GM03348 (cell line): Measurements from ENCODE around the gene NELFCD.
A peak's percentile ranks its signal among the peaks of the same experiment; 100 is the strongest.
"Not testable (repeated sequence)": the region's sequence is repeated elsewhere in the genome, so short reads cannot be mapped to it uniquely, and the experiment has no call there.

Source experiments
- DNase-seq: peaks from one replicate; pipeline ENCODE4 v3.0.0; 2012; ENCODE audit warnings: low spot score

The NELFCD gene

DNA sequence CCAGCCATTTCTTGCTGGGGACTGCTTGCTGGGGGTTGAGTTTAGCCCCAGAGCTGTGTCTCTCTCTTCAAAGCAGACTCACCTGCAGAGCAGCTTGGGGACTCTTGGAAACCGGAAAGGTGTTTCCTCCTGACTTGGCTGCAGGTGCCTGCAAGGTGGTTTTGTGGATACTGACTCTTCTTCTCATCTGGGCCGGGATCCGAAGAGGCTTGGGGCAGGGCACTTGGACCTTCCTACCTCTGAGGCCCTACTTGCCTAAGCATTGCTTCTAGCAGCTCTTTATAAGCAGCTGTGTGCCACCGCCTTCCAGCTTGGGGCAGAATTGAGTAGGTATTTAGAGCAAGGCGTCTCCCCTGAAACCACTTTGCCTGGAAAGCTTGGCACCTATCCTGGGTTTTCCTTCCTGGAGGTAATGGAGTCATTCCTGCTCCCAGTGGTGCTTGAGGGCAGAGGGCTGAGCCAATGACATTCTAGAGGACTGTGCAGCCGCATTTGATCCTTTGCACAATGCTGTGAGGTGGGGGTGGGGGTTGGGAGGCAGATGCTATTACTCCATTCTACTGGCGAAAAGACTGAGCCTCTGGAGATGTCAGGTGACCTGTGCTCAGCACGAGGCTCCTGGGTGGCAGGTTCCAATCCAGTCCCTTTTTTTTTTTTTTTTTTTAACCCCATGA is 29.4 kb downstream of the NELFCD start:
- no peak for DNase-seq

GRCh38 chr20:59010995-59011873 is 30.2 kb downstream of the NELFCD start:
- peak; percentile 90 for DNase-seq

DNA sequence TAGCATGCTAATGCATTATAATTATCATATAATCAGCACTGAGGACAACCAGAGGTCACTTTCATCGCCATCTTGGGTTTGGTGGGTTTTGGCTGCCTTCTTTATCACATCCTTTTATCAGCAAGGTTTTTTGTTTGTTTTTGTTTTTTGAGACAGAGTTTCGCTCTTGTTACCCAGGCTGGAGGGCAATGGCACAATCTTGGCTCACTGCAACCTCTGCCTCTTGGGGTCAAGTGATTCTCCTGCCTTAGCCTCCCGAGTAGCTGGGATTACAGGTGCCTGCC is 30.8 kb downstream of the NELFCD start:
- not testable (repeated sequence) for DNase-seq

GRCh38 chr20:59013031-59013951 is 32.2 kb downstream of the NELFCD start:
- DNase-seq: no peak

- peak; percentile 65 for DNase-seq
Observed at GRCh38 chr20:59013959-59014608, 33.0 kb downstream of the NELFCD start.

GRCh38 chr20:59014680-59015389 is 33.8 kb downstream of the NELFCD start:
- peak; percentile 1 for DNase-seq

DNA sequence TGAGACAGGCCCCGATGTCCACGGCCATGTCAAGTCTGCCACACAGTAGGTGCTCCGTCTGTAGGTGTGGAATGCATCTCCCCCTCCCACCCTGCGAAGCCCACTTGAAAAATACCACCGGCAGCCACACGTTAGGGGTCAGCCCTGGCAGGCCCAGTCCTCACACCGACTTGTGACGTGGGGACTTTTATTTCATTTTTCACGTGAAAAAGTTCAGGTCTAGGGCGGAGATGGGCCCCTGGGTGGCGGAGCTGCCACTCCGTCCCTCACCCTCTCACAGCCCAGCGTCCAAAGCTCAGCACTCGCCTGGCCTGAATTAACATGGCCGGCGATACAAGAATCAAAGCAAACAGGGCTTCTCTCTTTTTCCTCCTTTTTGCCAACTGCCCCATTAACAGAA is 34.4 kb downstream of the NELFCD start:
- DNase-seq: no peak

DNA sequence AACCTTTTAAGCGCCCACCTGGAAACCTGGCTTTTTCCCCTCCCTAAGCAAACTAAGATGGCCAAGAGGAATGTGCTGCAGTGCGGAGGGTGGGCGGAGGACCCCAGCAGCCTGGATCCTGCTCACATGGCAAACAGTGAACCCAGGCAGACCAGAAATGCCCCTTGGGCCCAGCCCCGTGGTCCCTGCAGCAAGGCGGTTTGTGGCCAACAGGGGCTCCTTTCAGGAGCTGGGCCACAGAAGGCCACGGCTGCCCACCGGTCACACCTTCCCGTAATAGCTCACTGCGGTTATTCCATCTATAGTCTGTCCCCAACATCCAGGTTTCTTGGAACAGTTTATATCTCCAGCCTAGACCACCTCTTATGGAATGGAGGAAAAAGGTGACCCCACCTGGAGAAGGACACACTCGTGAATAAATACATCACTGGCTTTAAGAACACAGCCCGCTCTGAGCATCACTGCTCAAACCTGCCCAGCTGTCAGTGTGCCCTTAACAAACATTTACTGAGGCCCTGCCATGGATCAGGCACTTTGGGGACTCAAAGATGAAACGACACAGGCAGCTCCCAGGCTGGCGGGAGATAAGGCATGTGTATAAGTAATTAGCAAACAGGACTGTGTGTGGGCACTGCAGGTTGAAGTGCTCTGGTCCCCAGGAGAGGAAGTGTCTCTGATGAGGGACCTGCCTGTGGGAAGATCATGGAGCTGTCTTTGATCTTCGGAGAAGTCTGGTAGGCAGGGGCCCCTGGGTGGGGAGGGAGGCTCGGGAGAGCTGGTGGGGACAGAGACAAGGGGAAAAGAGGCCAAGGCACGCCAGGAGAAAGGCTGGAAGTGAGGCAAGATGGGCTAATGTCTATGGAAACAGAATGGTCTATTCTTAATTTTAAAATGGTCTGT is 35.0 kb downstream of the NELFCD start:
- DNase-seq: peak; percentile 1

DNA sequence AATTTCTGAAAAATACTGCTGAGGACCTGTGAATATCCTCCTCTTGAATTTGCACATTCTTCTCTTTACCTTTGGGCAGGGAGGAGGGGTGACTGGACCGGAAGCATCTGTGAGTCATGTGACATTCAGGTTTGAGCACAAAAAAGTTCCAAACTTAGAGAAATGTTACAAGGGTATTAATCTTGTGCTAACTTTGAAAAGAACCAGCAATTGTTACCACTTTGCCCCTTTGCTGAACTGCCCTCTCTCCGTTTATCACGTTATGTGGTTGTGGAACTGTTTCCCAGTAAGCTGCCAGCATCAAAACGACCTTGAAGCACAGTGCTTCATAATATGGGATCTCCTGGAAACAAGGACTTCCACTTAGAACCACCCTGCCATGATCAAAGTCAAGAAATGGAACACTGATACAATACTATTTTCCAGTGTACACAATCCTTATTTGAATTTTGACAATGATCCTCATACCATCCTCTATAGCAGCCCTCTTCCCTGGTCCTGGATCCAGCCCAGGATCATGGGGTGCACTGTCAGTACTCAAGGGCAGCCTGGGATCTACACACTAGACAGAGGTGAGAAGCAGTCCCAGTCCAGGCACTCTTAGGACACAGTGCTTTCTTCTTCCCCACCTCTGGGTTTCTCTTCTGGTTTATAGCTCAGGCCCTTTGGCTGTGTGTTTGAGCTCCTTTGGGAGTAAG is 35.9 kb downstream of the NELFCD start:
- peak; percentile 11 for DNase-seq

DNA sequence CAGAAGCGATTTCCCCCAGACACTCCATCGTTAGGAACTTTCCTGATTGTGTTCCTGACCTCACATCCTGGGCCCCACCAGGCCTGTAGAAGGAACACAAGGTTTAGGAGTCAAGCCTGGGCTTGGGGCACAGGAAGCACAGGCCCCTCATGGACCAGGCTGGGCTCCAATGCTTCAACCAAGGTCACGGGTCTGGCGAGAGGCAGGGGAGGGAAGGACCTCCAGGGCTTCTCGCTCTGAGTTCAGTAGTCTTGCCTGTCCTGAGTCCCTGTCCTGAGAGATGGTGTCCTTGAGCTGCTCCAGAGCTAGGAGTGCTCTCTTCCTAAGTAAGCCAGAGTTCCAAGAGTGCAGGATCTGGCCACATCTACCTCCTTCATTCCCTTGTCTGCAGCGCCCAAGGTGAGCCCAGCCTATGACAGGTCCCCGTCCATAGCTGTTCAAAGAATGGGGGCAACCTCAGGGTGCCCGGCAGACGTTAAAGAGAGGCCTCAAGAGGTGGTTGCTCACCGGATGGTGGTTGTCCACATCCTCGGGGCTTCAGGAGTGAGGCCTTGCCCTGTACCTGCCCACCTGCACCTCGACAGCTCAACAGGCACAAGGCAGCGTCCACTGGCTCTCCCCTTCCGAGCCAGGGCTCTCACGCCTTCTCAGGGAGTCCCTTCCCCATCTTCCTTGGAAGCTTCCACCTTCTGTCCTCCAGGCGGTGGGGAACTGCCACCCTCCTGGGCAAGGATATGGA is 36.6 kb downstream of the NELFCD start:
- no peak for DNase-seq

DNA sequence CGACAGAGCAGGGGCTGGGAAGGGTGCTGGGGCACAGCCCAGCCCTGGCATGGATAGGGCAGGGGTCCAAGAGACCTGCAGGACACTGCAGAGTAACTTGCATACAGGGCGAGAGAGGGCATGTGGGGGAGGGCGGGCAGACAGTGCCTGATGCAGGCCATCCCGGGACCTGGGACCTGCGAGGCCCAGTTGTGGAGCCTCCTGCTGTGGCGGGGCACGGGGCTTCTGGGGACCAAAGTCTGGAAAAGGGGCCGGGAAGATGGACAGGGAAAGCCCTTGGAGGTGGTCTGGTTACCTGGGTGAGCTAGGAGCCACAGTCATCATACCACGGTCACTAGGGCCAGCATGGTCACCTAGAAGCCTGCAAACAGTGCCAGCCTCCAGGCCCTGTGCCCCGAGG is 37.8 kb downstream of the NELFCD start:
- DNase-seq: no peak

GRCh38 chr20:59019217-59019616 is 38.2 kb downstream of the NELFCD start, which contains the start of gene TUBB1:
Gene TUBB1 (plus strand): TSS chr20:59019429. CDS start chr20:59019523, 94 bp downstream.
- DNase-seq: no peak

DNA sequence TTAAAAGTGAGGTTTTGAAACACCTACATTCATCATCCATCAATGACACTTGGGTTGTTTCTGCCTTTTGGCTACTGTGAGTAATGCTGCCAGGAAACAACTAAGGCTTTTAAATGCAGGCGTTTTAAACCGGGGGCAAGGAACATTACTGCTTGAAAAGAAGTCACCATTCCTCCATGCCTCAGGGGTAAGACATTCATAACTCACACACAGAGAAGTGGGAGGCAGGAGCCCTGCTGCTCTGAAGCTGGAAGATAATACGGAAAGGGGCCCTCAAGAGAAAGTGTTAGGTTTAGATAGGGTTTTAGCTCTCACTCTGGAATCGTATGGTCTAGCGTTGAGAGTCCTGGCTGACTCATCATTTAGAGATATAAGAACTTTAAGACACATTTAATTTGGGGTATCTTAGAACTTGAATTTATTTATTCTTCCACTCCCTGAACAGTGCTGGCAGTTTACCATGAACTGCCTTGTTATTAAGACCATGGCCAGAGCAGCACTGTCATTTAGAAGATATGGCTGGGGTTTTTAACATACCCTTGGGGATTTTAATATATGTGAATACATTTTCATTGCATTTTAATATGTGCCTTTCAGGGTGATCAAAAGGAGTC is 40.0 kb downstream of the NELFCD start:
- no peak for DNase-seq

GRCh38 chr20:59022754-59023153 is 41.7 kb downstream of the NELFCD start:
- no peak for DNase-seq

GRCh38 chr20:59023616-59024015 is 42.6 kb downstream of the NELFCD start:
- DNase-seq: no peak

GRCh38 chr20:59024111-59024530 is 43.1 kb downstream of the NELFCD start:
- DNase-seq: no peak

DNA sequence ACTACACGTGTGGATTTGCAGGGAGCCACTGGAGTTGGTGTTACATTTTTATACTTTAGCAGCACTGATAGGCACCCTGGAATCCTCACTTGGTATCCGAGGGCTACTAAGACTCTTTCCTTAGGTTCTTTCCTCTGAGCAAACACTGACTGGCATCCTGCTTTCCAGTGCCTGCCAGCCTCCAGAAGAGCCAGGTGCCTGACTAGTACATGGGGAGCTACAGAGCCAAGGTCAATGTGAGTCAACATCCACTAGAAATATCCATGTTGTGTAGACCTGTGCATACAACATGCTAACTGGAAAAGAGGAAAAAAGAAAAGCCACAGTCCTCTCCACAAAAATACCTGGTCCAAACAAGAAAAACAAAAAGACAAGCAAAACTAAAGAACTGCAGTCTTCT is 44.0 kb downstream of the NELFCD start:
- DNase-seq: no peak

GRCh38 chr20:59025511-59025910 is 44.5 kb downstream of the NELFCD start:
- no peak for DNase-seq
